Inflammatory macrophage (primary cell): Measurements from ENCODE around the gene PACS2.
"Not testable (repeated sequence)": the region's sequence is repeated elsewhere in the genome, so short reads cannot be mapped to it uniquely, and the experiment has no call there.

Experiments
- DNase-seq, 2 donors: peaks; one replicate each; pipeline ENCODE4 v3.0.0-alpha.2; 2020 to 2022

PACS2 gene

DNA sequence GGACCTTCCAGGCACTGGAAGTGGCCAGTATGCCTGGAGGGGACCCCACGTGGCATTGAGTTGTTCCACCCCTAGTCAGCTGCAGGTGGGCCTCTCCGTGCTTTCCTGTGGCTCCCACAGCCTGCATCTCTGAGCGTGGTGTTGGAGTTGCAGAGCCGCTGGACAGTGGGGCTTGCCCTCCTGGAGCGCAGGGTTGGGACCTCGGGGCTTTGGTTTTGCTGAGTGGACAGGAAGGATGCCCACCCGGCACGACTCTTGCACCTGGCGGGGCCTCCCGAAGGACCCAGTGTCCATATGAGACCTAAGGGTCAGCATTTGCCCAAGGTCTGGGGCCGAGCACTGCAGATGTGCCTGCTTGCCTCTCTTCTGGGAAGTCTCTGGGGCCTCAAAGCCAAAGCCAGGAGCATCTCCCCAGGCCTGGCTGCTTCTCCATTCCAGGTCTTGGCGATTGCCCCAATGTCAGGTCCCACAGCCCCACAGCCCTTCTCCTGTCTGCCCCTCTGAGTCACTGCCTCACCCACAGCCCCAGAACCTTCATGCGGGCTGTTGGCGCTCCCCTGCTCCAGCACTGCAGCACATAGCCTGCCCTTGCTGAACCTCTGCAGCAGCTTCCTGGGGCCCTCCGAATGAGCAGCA lies 1.5 kb downstream of the PACS2 start:
- no peak for DNase-seq

DNA sequence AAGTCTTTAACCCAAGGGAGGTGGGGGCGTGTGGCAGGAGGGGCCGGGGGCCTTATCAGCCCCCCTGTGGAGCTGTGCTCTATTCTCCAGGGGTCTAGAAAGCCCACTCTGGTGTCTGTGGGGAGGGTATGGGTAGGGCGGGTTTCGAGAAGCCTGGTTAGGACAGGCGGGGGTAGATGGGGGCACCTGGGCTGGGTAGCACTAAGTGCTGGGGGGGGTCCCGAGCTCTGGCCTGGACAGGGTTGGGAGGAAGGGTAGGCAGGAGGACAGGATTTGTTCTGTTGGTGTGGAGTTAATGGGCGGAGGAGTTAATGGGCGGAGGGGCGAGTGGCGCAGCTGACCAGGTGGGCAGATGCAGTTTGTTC lies 2.0 kb downstream of the PACS2 start:
- no peak for DNase-seq

DNA sequence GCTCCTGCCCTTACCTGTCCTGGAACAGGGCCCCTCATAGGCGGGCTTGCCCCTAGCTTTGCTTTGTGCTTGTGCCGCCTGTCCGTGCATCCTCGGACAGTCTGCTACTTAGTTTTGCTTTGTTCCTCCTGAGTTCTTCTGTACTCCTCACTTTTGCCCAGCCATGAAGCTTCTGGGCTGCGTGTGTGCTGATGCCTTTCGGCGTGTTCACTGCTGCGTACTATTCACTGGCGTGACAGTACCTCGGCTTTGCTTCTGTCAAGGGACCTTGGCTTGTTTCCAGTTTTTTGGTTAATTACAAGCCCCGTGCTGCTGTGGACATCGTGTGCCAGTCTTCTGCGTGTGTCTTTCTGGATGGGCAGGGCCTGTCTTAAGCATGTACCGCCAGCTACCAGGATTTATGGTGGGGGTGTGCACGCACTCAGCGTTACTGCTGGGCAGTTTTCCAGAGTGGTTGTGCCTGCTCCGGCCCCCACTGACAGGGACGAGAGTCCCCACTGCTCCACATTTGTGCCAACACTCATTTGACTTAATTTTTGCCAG lies 2.5 kb downstream of the PACS2 start:
- DNase-seq = no peak

DNA sequence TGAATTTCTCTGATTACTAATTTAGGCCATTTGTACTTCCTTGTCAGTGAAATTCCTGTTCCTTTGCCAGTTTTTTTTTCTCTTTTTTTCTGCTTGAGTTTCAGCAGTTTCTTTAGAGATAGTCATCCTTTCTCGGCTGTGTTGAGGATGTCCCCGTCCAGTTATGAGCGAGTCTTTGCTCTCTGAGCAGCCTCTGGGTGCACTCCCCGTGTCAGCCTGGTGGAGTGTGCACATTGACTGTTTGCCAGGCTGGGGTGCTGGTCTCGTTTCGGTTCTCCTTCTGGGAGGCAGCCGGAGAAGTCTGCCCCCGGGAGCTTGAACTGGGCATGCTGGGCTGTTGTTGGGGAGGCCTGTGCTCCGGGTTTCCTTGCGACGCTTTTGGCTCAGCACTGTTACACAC lies 3.0 kb downstream of the PACS2 start:
- peak; percentile 68 to 75 for DNase-seq

DNA sequence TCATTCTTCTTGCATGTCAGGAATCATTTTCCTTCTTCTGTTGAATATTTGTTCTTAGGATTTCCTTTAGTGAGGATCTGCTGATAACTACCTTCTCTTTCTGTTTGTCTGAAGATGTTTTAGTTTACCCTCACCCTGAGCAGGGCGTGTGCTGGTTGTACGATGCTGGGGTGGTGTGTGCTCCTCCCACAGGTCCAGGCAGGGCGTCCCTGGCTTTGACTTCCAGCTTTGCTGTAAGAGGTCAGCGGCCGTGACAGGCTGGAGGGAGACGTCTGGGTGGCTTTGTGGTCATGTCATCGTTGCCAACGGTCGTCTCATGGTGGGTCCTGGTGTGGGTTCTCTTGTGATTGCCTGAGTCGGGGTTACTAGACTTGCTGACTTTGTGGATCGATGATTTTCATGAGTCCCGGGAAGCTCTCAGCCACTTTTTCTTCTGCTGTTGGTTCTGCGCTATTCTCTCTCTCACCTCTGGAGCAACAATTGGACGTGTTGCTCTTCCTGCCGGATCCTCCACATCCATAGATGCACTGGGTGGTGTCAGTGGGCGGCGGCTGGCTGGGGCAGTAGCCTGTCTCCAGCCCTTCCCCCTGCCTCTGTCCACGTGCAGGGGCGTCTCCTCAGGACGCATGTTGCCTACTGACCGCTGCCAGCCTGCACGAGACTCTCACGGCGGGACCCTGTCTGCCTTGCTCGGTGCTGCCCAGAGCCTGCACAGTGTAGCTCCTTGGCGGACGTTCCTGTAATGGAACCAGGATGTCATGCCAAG lies 8.4 kb downstream of the PACS2 start:
- no peak for DNase-seq

DNA sequence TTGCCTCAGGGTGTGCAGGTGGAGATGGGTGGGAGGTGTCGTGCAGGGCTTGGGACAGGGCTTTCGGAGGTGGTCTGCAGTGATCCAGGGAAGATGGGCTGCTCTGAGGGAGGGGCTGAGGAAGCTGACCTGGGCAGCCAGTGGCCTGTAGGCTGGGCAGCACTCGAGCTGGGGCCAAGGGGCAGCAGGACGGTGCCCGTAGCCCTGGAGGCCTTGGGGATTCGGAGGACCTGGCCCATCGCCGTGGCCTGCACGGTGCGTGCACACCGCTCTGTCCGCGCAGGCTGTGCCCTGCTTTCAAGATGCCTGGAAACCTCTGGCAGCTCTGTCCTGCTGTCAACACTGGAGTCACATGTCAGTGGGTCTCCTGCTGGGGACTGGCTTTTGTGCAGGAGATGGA lies 9.1 kb downstream of the PACS2 start:
- no peak for DNase-seq

DNA sequence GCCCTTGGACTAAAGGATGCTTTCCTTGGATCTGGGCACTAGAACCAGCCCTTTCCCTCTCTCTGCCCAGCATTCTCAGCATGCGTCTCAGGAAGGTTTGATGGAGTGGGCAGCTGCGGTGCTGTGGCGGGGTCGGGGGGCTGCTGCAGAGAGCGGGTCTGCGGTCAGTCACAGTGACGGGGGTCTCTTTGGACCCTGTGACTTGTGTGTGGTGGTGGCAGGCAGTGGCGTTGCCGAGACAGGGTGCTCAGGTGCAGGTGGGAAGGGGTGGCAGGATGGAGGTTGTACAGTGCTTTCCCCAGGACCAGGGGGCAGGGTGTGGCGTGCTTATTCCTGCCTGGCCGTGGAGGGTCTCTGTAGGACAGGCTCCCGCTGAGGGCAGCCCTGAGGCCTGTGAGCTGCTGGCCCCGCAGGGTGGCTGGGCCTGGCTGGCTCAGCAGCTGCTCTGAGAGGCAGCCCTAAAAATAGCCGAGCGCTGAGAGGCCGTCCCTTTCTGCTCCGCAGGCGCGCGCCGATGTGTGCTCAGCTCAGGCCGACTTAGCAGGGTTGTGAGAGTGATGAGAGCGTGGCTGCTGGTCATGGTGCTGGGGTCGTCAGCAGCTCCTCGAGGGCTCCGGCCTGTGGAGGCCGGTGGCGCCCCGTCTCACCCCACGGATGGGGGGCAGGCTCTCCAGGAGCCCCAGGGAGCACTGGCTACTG lies 9.7 kb downstream of the PACS2 start:
- DNase-seq = no peak

DNA sequence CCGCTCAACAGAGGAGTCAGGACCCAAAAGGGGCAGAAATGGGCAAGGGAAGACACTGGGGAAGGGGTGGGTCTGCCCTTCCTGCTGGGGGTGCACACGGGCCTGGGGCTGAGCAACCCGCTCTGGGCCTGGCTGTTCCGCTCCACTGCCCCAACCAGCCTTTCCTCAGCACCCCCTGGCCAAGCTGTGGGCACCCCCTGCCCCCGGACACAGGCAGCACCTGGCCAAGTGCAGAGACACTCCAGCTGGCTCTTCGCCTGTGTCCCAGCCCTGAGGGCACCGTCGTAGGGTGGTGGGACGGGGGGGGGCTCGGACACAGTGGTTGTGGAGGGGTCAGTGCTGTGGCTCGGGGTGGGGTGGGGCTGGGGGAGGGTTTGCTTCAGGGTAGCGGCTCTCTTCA lies 10.3 kb downstream of the PACS2 start:
- DNase-seq = no peak

DNA sequence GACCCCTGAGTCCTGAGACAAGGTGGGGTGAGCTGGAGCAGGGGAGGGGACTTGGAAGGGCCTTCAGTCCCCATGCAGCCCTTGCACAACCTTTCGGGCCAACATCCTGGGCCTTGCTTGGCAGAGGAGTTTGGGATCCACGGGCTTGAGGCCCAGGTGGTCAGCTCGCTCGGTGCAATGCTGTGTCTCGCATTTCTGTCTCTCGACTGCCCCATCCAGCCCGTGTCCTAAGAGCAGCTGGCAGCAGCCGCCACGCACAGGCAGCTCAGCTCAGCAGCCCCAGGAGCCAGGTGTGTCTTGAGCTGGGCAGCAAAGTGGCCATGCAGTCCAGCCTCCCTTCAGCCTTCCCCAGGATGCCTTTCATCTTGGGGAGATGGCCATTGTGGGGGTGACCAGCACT lies 10.8 kb downstream of the PACS2 start:
- no peak for DNase-seq

DNA sequence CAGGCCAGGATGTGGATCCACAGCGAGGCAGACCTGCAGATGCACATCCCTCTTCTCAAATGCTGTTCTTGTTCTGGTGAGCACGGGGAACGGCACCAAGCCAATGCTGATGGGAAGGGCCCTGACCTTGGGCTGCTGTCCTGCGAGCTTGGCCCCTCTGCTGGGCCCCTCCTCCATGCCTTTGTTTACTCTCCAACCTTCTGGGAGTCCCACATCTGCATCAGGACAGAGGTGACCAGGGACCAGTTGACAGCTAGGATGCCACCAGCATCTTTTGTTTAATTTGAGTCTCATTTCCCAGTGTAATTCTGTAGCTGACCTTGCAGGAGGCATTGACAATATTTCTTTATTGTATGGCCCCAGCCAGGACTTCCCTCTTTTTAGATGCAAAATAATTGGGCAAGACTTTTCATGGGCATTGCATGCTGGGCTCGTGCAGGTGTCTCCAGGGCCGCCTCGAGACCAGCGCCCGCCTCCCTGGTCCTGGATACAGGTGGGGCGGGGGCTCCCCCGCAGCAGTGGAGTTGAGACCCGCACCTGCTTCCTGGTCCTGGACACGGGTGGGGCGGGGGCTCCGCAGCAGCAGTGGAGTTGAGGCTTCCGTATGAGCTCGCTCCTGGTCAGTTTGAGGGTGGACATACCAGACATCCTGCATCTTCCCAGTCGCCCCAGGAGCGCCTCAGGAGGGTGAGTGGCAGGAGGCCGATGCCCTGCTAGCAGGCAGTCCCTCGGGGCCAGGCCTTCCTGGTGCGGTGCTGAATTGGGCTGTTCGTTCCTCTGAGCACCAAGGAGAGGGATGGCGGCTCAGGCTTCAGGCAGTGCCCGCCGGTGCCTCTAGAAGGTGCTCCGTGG lies 11.4 kb downstream of the PACS2 start:
- peak in 1 of 2 donors; percentile 24 for DNase-seq

DNA sequence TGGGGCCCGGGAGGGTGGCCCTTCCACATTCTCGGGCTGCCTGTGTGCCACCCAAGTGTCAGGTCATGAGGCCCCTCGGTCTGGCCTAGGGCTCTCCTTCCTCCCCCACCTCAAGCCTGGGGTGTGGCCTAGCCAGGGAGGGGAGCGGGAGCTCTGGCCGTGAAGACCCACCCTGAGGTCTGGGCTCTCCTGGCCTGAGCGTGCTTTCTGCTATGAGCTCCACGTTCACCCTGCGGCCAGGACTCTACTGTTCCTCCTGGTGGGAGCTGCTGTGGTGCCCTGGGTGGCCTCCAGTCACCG lies 12.0 kb downstream of the PACS2 start:
- DNase-seq = no peak

DNA sequence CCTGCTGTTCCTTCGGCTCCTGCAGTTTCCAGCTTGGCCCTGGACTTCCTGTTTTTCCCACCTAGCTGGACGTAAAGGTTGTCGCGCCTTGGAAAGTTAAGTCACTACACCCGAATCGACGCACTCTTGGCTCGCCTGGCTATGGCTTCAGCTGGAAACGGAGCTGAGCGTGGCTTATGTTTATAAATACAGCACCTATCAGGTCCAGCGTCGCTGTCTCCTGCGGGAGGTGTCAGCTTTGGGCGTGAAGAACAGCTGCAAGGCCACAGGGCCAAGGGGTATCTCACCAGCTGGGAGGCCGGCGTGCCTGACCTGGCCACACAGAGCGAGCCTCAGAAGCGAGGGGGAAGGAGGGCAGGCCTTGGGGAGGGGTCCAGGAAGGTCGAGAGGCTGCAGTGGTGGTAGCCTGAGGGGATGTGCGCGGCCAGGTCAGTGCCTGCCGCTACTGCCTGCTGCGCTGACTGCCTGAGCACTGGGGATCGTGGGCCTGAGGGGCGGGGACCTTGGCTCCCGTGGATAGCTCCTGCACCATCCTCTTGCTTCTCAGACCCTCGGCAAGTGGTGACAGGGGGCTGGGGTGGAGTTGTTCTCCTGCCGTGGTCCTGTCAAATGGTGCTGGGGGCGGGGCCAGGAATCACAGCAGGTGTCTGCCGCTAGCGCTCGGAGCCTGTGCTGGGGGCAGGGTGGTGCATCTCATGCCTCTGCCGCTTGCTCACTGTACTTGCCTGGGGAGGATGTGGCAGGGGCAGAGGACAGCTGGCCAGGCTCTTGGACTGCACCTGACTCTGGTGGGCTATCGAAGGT lies 12.5 kb downstream of the PACS2 start:
- DNase-seq = no peak

DNA sequence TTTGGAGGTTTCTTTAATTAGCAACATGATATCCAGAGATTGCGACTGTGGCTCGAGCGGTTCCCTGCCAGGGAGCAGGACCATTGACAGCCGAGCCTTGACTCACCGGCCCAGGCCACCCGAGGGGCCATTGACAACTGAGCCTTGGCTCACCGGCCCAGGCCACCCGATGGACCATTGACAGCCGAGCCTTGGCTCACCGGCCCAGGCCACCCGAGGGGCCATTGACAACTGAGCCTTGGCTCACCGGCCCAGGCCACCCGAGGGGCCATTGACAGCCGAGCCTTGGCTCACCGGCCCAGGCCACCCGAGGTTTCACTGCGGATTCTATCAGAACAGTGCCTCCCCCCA lies 13.1 kb downstream of the PACS2 start:
- DNase-seq = not testable (repeated sequence)

DNA sequence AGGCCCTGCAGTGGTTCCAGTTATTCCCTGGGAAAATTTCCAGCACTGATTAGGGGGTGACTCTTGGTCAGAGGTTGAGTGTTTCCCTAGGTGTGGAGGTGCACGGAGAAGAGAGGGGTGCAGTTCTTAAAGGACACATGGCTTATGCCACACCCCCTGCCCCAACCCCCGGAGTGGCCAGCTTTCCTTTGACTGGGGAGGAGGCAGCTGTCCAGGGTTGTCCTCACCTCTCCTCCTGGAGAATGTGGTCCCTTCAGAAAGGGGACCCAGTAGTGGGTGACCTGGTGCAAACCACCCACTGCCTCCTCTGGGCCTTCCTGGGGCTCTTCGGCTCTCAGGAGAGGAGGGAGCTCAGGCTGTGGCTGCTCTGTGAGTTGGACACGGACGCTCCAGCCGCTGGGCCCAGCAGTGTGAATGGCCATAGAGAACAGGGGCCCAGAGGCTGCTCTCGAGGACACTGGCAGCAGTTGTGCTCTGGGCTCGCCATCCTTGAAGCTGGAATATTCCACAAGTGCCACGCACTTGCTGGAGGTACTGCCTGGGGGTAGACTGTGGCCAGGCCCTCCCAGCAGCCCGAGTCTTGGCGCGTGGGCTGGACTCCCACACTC lies 13.6 kb downstream of the PACS2 start:
- DNase-seq = no peak

DNA sequence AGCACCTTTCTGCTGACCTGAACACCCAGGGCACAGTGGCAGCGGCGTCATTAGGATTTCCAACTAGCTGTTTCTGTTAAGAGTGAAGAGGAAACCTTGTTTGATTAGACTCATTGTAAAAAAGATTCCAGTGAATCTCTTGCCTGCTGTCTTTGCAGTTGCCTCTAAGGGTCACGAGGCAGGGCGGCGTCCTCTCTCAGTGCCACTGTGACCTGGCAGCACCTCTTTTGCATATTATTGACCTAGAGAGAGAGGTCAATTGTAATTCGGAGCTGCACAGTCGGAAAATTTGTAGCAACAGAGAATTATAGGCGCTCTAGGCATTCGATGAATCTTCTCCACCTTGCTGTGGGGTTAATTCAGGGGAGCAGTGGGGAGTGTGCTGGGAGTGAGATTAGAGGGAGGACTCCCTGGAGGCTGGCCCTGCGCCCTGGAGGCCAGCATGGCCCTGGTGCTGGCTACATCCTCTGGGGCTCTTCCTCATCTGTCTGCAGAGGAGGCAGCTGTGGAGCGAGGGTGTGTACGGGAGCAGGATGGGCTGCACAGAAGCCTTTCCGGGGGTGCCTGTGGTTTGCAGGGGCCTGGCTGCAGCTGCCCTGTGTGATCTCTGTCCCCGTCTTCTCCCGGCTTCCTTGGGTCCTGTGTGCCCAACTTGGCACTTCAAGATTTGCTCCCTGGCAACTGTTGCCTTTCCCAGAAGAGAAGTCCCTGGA lies 14.3 kb downstream of the PACS2 start:
- DNase-seq = no peak

DNA sequence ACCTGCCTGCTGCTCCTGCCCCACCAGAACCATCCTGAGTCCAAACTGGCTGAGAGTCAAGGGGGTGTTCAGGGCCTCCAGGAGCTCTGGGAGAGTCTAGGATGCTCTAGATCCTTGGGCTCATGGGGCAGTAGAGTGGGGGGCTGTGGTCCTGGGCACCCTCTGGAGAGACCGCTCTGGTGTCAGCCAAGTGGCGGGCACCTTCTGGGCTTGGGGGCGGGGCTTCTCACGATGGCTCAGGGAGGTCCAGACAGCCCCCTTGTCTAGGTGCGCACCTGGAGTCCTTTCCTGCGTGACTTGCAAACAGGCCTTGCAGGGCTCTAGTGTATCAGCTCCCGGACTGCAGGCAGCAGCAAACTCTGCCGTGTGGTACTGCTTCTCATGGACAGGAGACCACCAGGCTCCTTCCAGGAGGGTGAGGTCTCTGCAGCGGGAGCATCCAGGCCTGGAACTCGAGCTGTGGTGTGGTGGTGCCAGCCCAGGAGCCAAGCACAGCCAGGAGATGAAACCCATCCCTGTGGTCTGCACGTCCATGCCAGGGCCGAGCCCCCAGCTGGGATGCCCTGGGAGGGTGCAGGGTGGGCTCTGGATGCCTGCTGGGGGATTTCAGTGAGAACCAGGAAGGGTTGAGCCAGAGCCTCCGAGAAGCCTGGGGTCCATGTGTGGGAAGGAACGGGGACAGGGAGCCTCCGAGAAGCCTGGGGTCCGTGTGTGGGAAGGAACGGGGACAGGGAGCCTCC lies 15.0 kb downstream of the PACS2 start:
- no peak for DNase-seq

DNA sequence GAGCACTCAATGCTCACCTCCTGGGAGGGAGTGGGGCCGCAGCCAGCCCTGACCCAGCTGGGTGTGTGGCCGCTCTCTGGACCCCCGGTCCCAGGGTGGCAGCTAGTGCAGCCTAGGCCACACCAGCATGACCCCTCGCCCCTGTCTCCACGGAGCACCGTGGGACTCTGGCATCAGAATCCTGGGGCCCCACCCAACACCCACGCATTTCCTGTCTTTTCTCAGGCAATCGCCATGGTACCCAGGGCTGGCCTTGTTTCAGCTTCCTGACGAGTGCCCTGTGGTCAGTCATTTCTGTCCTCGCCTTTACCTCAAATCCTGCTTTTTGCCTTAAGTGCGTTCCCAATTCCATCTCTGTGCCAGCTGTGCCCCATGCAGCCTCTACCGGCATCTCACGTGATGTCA lies 15.9 kb downstream of the PACS2 start:
- DNase-seq = peak; percentile 61 to 65

DNA sequence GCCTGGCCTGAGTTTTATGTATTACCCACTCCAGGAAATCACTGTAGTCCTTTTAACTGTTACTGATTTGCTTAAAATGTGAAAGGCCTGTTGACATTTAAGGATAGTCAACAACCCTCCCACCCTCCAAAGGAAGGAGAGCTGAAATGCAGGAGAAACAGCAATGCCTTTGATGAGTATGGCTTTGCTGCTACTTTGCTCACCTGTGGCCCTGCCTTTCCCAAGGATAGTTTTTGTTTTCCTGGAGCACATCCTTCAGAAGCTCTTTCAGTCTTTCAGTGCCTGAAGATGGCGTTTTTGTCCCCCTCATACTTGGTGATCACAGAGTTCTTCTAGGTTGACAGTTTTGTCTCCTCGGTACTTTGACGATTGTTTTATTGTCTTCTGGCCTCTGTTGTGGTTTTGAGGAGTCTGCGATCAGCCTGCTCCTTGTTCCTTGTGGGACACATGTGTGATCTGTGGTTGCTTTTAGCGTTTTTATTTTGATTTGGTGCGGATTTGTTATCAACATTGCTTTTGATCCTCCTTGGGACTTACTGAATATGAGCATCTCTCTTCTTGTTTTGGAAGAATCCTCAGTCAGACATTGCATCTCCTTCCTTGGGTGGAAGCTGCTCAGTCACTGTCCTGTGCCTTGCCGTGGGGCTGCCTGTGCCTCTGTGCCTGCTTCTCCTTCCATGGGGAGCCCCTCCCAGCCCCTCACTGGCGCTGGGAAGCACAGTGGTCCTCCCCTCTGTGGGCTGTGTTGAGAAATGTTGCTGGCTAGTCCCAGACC lies 17.2 kb downstream of the PACS2 start:
- DNase-seq = no peak

DNA sequence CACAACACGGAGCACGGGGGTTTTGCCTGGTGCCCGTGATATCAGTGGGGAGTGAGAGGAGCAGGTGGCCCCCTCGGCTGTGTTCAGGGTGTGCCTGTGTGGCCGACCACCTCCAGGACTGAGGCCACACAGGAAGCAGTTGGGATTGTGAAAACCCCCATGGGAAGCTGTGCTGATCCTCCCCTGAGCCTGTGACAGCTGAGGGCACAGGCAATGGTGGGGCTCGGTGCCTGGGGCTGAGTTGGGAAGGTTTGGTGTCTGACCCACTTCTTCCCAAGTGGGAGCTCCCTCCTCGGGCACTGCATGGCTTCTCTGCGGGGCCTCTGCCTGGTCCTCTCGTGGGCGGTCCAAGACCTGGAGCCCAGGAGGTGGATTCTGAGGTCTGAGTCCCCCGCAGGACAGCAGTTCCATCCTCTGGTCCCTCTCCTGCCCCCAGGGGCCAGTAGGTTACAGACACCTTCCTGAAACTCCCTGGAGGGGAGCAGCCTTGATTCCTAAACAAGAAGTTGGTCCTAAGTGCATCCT lies 17.9 kb downstream of the PACS2 start:
- DNase-seq = no peak
